IMR-90 (cell line): ENCODE data around the gene PLCB2. TPM values are rescaled to one million over a fixed set of nuclear protein-coding genes. Genes with fewer than 3 reads are reported as not detected.
A peak's percentile ranks its signal among the peaks of the same experiment; 100 is the strongest.

Source experiments
- ATAC-seq: fragments of 200-7000 bp; cut with Tn5 transposase; 2 replicates; pipeline ENCODE4 v1.9.1; 2020; ENCODE audit warnings: low read depth, mild to moderate bottlenecking, moderate library complexity
- BruUV-seq: library from RNA; stranded (reverse); fragments of 400-500 nt; replicated peaks from 2 replicates; lab custom pipeline; 2021; lab: Mats Ljungman, UMichigan
- CTCF ChIA-PET: fragments of 300-600 bp; formaldehyde crosslinking; extraction: SDS; loops from one replicate; lab custom pipeline; 2021; ENCODE audit warnings: antibody characterized with exemption; lab: Yijun Ruan, JAX
- POLR2A ChIA-PET: fragments of 300-600 bp; sonication (Branson Sonifier 250); formaldehyde crosslinking; loops from one replicate; lab custom pipeline; 2022; ENCODE audit warnings: antibody characterized with exemption; ENCODE audit not compliant: unreplicated experiment; lab: Charles Lee
- DNase-seq: peaks from one replicate; pipeline ENCODE4 v3.0.0; 2013
- H2AFZ ChIP-seq: replicated peaks from 2 replicates; pipeline ENCODE3; 2013; ENCODE audit warnings: low read length, mild to moderate bottlenecking; ENCODE audit not compliant: poor library complexity
- H2AK5ac ChIP-seq: 2 replicates; pipeline ENCODE4 v1.6.1; 2013; ENCODE audit warnings: low read depth, low read length, inconsistent platforms
- H2AK9ac ChIP-seq: replicated peaks from 2 replicates; pipeline ENCODE3; 2013; ENCODE audit warnings: mild to moderate bottlenecking, low read depth, low read length, moderate library complexity; ENCODE audit not compliant: poor library complexity
- H2BK120ac ChIP-seq: 2 replicates; pipeline ENCODE4 v1.6.1; 2013; ENCODE audit warnings: low read depth, low read length, inconsistent platforms
- H2BK15ac ChIP-seq: 3 replicates; pipeline ENCODE4 v1.6.1; 2013; ENCODE audit warnings: low read depth, low read length, inconsistent platforms
- H2BK20ac ChIP-seq: 2 replicates; pipeline ENCODE4 v1.6.1; 2013; ENCODE audit warnings: low read depth, mild to moderate bottlenecking, inconsistent platforms, low read length, moderate library complexity
- H2BK5ac ChIP-seq: 2 replicates; pipeline ENCODE4 v1.6.1; 2013; ENCODE audit warnings: mild to moderate bottlenecking, low read depth, low read length, inconsistent platforms; ENCODE audit not compliant: poor library complexity, severe bottlenecking
- H3K14ac ChIP-seq: replicated peaks from 2 replicates; pipeline ENCODE4 v1.6.1; 2013; ENCODE audit warnings: low read depth, low read length, inconsistent platforms
- H3K18ac ChIP-seq: 2 replicates; pipeline ENCODE4 v1.6.1; 2013; ENCODE audit warnings: low read depth, low read length, control low read depth
- H3K23ac ChIP-seq: 2 replicates; pipeline ENCODE4 v1.6.1; 2013; ENCODE audit warnings: low read depth, low read length, inconsistent platforms
- H3K27ac ChIP-seq: 2 replicates; pipeline ENCODE4 v1.5.1; 2013; ENCODE audit warnings: mild to moderate bottlenecking, control low read depth, low read length; ENCODE audit not compliant: insufficient read depth
- H3K27me3 ChIP-seq: 2 replicates; pipeline ENCODE4 v1.6.1; 2013; ENCODE audit warnings: low read length; ENCODE audit not compliant: control insufficient read depth, insufficient read depth
- H3K36me3 ChIP-seq: 2 replicates; pipeline ENCODE4 v1.6.1; 2013; ENCODE audit warnings: low read length, mixed read lengths; ENCODE audit not compliant: control insufficient read depth, insufficient read depth
- H3K4ac ChIP-seq: 2 replicates; pipeline ENCODE4 v1.6.1; 2013; ENCODE audit warnings: low read depth, low read length, inconsistent platforms
- H3K4me1 ChIP-seq: 2 replicates; pipeline ENCODE4 v1.6.1; 2013; ENCODE audit warnings: low read length, mixed read lengths; ENCODE audit not compliant: control insufficient read depth, insufficient read depth
- H3K4me2 ChIP-seq: 2 replicates; pipeline ENCODE4 v1.6.1; 2013; ENCODE audit warnings: low read depth, mild to moderate bottlenecking, control low read depth, low read length, moderate library complexity
- H3K4me3 ChIP-seq: 2 replicates; pipeline ENCODE4 v1.5.1; 2013; ENCODE audit warnings: low read depth, mild to moderate bottlenecking, control low read depth, low read length, moderate library complexity; ENCODE audit not compliant: insufficient read depth
- H3K56ac ChIP-seq: 2 replicates; pipeline ENCODE4 v1.6.1; 2013; ENCODE audit warnings: low read length, inconsistent platforms; ENCODE audit not compliant: insufficient read depth; ENCODE audit errors: extremely low read depth
- H3K79me1 ChIP-seq, 2 experiments: 2 replicates each; pipeline ENCODE4 v1.6.1; 2013; ENCODE audit warnings: low read length in 2 of 2, inconsistent platforms in 1 of 2, low read depth in 1 of 2
- H3K9ac ChIP-seq: 2 replicates; pipeline ENCODE4 v1.6.1; 2013; ENCODE audit warnings: low read depth, low read length, control low read depth
- H3K9me1 ChIP-seq: 2 replicates; pipeline ENCODE4 v1.6.1; 2013; ENCODE audit warnings: low read length, inconsistent platforms; ENCODE audit not compliant: insufficient read depth
- H3K9me3 ChIP-seq: 2 replicates; pipeline ENCODE4 v1.6.1; 2013; ENCODE audit warnings: low read length; ENCODE audit not compliant: control insufficient read depth, insufficient read depth
- H4K20me1 ChIP-seq: 2 replicates; pipeline ENCODE4 v1.6.1; 2013; ENCODE audit warnings: low read length, inconsistent platforms; ENCODE audit not compliant: insufficient read depth
- H4K5ac ChIP-seq: 2 replicates; pipeline ENCODE4 v1.6.1; 2013; ENCODE audit warnings: mild to moderate bottlenecking, low read depth, low read length, control low read depth
- H4K8ac ChIP-seq, 2 experiments: 2 replicates each; pipeline ENCODE4 v1.6.1; 2013; ENCODE audit warnings: low read depth in 2 of 2, low read length in 2 of 2, control low read depth in 1 of 2, inconsistent platforms in 1 of 2
- H4K91ac ChIP-seq: 2 replicates; pipeline ENCODE4 v1.6.1; 2013; ENCODE audit warnings: low read depth, low read length, inconsistent platforms; ENCODE audit not compliant: insufficient read depth
- BHLHE40 ChIP-seq: fragments of 150-350 bp; IDR thresholded peaks from 2 replicates; pipeline ENCODE4 v1.6.1; 2016; ENCODE audit warnings: mild to moderate bottlenecking, low read depth, low read length
- CEBPB ChIP-seq: IDR thresholded peaks from 2 replicates; pipeline ENCODE4 v1.6.1; 2012; ENCODE audit warnings: low read depth, low read length, improper control_type of control experiment
- CHD1 ChIP-seq: IDR thresholded peaks from 2 replicates; pipeline ENCODE4 v1.6.1; 2012; ENCODE audit warnings: low read depth, low read length, improper control_type of control experiment
- FOS ChIP-seq: fragments of 150-350 bp; IDR thresholded peaks from 2 replicates; pipeline ENCODE4 v1.6.1; 2016; ENCODE audit warnings: low read depth, low read length
- MAFK ChIP-seq: IDR thresholded peaks from 2 replicates; pipeline ENCODE4 v1.6.1; 2012; ENCODE audit warnings: low read depth, low read length, improper control_type of control experiment
- MAZ ChIP-seq: IDR thresholded peaks from 2 replicates; pipeline ENCODE4 v1.6.1; 2012; ENCODE audit warnings: low read depth, mild to moderate bottlenecking, low read length, improper control_type of control experiment, moderate library complexity, borderline replicate concordance
- MXI1 ChIP-seq: IDR thresholded peaks from 2 replicates; pipeline ENCODE4 v1.6.1; 2012; ENCODE audit warnings: low read depth, mild to moderate bottlenecking, low read length, moderate library complexity, borderline replicate concordance
- NFE2L2 ChIP-seq: fragments of 150-350 bp; IDR thresholded peaks from 2 replicates; pipeline ENCODE4 v1.6.1; 2016; ENCODE audit warnings: low read depth, mild to moderate bottlenecking, low read length
- POLR2A ChIP-seq: IDR thresholded peaks from 2 replicates; pipeline ENCODE4 v1.6.1; 2012; ENCODE audit warnings: mild to moderate bottlenecking, low read depth, low read length
- RAD21 ChIP-seq: IDR thresholded peaks from 2 replicates; pipeline ENCODE4 v1.6.1; 2012; ENCODE audit warnings: low read length, improper control_type of control experiment
- RCOR1 ChIP-seq: IDR thresholded peaks from 2 replicates; pipeline ENCODE4 v1.6.1; 2012; ENCODE audit warnings: mild to moderate bottlenecking, low read length, improper control_type of control experiment; ENCODE audit not compliant: insufficient replicate concordance
- RFX5 ChIP-seq: IDR thresholded peaks from 2 replicates; pipeline ENCODE4 v1.8.0; 2012; ENCODE audit warnings: low read depth, mild to moderate bottlenecking, low read length, moderate library complexity
- SMC3 ChIP-seq: fragments of 150-350 bp; IDR thresholded peaks from 2 replicates; pipeline ENCODE4 v1.6.1; 2016; ENCODE audit warnings: low read depth, mild to moderate bottlenecking, antibody characterized with exemption, low read length, moderate library complexity
- WGBS, 2 experiments: methylation state at CpG; one replicate each; pipeline versions ENCODE4 v1.1.5 to v1.1.7; 2013; ENCODE audit warnings: missing lambda C conversion rate in 2 of 2; ENCODE audit not compliant: insufficient read length in 1 of 2; ENCODE audit errors: extremely low coverage in 2 of 2; 5-methylcytosine and 5-hydroxymethylcytosine counted together
- dilution Hi-C: fragments of 300-500 bp; cut with HindIII; formaldehyde crosslinking; loops from one replicate; pipeline ENCODE4 v1.14.3; 2018; ENCODE audit warnings: low sequenced_read_pairs; ENCODE audit not compliant: unreplicated experiment
- in situ Hi-C: fragments of 300-500 bp; cut with MboI; formaldehyde crosslinking; loops from 3 replicates; pipeline ENCODE4 v1.14.3; 2019; ENCODE audit warnings: low sequenced_read_pairs, inconsistent platforms, mixed read lengths
- intact Hi-C: fragments of 100-400 bp; cut with micrococcal nuclease; formaldehyde crosslinking; loops from 2 replicates; pipeline ENCODE4 v1.10.0; 2022
- polyA plus RNA-seq, 3 experiments: library from polyadenylated mRNA; depleted of rRNA; stranded (reverse); fragments of >200 nt; gene quantifications; 2 replicates each; pipeline ENCODE4 v1.2.3, GENCODE V29; 2012; ENCODE audit warnings: low replicate concordance in 1 of 3
- total RNA-seq: library from RNA; depleted of rRNA; stranded (reverse); fragments of >200 nt; gene quantifications from 2 replicates; pipeline ENCODE4 v1.2.3, GENCODE V29; 2012
- TF ChIP-seq, protein P1 (sequence below): fragments of 150-350 bp; IDR thresholded peaks from 2 replicates; pipeline ENCODE4 v1.6.1; 2017; ENCODE audit warnings: mild to moderate bottlenecking, antibody characterized with exemption, low read length, low read depth
- TF ChIP-seq, protein P2 (sequence below): conservative IDR thresholded peaks from 2 replicates; pipeline ENCODE4 v1.5.1; 2012; ENCODE audit warnings: mild to moderate bottlenecking, low read depth, low read length, improper control_type of control experiment
- TF ChIP-seq, protein P3 (sequence below): fragments of 150-350 bp; IDR thresholded peaks from 2 replicates; pipeline ENCODE4 v1.6.1; 2016; ENCODE audit warnings: low read depth, mild to moderate bottlenecking, low read length, moderate library complexity, borderline replicate concordance

PLCB2 gene
- total and polyA plus RNA-seq, 2 of the 4 experiments (the other 2 are of a cell fraction), result 0.18 to 1.4 TPM

DNA sequence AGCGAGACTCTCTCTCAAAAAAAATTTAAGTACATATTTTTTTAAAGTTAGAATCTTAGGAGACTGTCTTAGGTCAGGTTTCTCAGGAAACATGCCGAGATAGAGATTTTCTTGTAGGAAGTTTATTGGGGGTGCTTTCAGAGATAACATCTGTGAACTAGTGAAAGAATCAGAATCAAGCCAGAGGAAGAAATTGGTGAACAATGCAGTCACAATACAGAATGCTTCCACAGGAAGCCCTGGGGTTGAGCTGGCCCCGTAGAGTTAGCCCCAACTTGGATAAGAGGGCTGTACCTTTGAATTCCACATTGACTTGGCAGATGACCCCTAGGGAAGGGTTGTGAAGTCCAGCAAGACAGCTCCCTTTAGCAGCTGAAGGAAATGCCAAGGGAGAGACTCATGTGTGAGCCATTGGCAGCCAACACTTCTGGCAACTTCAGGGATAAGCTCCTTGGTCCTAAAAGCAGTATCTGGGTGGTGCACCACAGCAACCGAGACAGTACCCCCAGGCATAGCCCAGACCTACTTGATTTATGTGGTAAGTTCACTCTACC, 7.1 kb upstream of the PLCB2 start:
- no peak for TF ChIP-seq MXI1
- TF ChIP-seq POLR2A, result no peak
- TF ChIP-seq CEBPB, result no peak
- TF ChIP-seq, protein P1, sequence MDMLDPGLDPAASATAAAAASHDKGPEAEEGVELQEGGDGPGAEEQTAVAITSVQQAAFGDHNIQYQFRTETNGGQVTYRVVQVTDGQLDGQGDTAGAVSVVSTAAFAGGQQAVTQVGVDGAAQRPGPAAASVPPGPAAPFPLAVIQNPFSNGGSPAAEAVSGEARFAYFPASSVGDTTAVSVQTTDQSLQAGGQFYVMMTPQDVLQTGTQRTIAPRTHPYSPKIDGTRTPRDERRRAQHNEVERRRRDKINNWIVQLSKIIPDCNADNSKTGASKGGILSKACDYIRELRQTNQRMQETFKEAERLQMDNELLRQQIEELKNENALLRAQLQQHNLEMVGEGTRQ, result no peak
- no peak for TF ChIP-seq NFE2L2
- TF ChIP-seq CHD1, result no peak
- no peak for TF ChIP-seq SMC3
- TF ChIP-seq RAD21, result no peak
- no peak for TF ChIP-seq RFX5
- TF ChIP-seq BHLHE40, result no peak
- TF ChIP-seq MAZ, result no peak
- TF ChIP-seq, protein P2, sequence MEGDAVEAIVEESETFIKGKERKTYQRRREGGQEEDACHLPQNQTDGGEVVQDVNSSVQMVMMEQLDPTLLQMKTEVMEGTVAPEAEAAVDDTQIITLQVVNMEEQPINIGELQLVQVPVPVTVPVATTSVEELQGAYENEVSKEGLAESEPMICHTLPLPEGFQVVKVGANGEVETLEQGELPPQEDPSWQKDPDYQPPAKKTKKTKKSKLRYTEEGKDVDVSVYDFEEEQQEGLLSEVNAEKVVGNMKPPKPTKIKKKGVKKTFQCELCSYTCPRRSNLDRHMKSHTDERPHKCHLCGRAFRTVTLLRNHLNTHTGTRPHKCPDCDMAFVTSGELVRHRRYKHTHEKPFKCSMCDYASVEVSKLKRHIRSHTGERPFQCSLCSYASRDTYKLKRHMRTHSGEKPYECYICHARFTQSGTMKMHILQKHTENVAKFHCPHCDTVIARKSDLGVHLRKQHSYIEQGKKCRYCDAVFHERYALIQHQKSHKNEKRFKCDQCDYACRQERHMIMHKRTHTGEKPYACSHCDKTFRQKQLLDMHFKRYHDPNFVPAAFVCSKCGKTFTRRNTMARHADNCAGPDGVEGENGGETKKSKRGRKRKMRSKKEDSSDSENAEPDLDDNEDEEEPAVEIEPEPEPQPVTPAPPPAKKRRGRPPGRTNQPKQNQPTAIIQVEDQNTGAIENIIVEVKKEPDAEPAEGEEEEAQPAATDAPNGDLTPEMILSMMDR, result no peak
- TF ChIP-seq MAFK, result no peak
- TF ChIP-seq FOS, result no peak
- TF ChIP-seq, protein P3, sequence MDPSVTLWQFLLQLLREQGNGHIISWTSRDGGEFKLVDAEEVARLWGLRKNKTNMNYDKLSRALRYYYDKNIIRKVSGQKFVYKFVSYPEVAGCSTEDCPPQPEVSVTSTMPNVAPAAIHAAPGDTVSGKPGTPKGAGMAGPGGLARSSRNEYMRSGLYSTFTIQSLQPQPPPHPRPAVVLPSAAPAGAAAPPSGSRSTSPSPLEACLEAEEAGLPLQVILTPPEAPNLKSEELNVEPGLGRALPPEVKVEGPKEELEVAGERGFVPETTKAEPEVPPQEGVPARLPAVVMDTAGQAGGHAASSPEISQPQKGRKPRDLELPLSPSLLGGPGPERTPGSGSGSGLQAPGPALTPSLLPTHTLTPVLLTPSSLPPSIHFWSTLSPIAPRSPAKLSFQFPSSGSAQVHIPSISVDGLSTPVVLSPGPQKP, result no peak
- TF ChIP-seq RCOR1, result no peak
- Histone ChIP-seq H3K4me3 (no peak overlapping the region), H2BK120ac (no peak overlapping the region), H3K4me2 (no peak overlapping the region; the same call in 1 of the 2 replicates), H4K91ac (no peak overlapping the region), H2AFZ (no peak overlapping the region), H3K4ac (no peak overlapping the region), H2BK20ac (no peak overlapping the region), H4K8ac (no peak overlapping the region), H3K23ac (no peak overlapping the region), H3K56ac (no peak overlapping the region), H3K9ac (no peak overlapping the region), H2BK15ac (no peak overlapping the region), H4K20me1 (no peaks in the 10 kb centered on the region), H3K9me1 (no peaks in the 10 kb centered on the region), H3K27ac (no peak overlapping the region), H2AK9ac (no peak overlapping the region), H3K9me3 (no peaks in the 10 kb centered on the region), H3K4me1 (no peaks in the 10 kb centered on the region), H2BK5ac (no peak overlapping the region), H3K79me1 (no peaks in the 10 kb centered on the region), H3K36me3 (no peaks in the 10 kb centered on the region), H4K5ac (no peak overlapping the region), H3K14ac (no peak overlapping the region), H3K27me3 (peaks cover 45% of the 10 kb centered on the region), H2AK5ac (no peak overlapping the region), H3K18ac (no peak overlapping the region)
- BruUV-seq, result no TSS peak
- WGBS, 2 experiments, result 40% methylated on average over 1 of the region's 4 CpGs; no CpG with 5 or more reads in 1 of the 2 experiments
- dilution Hi-C loops, result no loop called here
- ATAC-seq (peak; percentile 62), DNase-seq (peak; percentile 53)
- intact Hi-C loops, result no loop called here
- POLR2A ChIA-PET, result no interaction called here
- in situ Hi-C loops, result no loop called here
- CTCF ChIA-PET, result interaction anchor here (0.8 to 1.5 kb wide), 3 partner anchors 8 to 23 kb away, joined by 3 to 7 read pairs (median 4); no protein-coding TSS in a partner anchor
